HG03520 (cell line): Measurements from ENCODE around the gene NUMB.

ENCODE experiments used
- ATAC-seq: cut with Tn5 transposase; IDR thresholded peaks from one replicate; pipeline ENCODE4 v1.9.1; 2021; ENCODE audit warnings: mild to moderate bottlenecking, moderate library complexity; ENCODE audit not compliant: unreplicated experiment

The NUMB gene

GRCh38 chr14:73465823-73466532, 7.6 kb upstream of the NUMB start:
- no peak for ATAC-seq

- ATAC-seq, result no peak
These were observed 5.1 kb upstream of the NUMB start for GRCh38 chr14:73463411-73463810.

GRCh38 chr14:73462815-73463214, 4.5 kb upstream of the NUMB start:
- ATAC-seq, result no peak

- no peak for ATAC-seq
These were observed 3.8 kb upstream of the NUMB start for GRCh38 chr14:73462048-73462715.

GRCh38 chr14:73461478-73462047, 3.2 kb upstream of the NUMB start:
- ATAC-seq, result no peak

GRCh38 chr14:73460691-73461127, 2.4 kb upstream of the NUMB start:
- no peak for ATAC-seq

- ATAC-seq, result no peak
These were observed 1.6 kb upstream of the NUMB start for GRCh38 chr14:73459959-73460358.

- ATAC-seq, result no peak
These were observed 493 bp downstream of the NUMB start for GRCh38 chr14:73457924-73458182.

GRCh38 chr14:73457041-73457923, 1.1 kb downstream of the NUMB start:
- ATAC-seq, result no peak

GRCh38 chr14:73455294-73455693, 3.1 kb downstream of the NUMB start:
- no peak for ATAC-seq

GRCh38 chr14:73452341-73453186, 5.8 kb downstream of the NUMB start:
- ATAC-seq, result no peak

GRCh38 chr14:73443758-73444157, 14.6 kb downstream of the NUMB start:
- ATAC-seq, result no peak

- ATAC-seq, result no peak
These were observed 17.1 kb downstream of the NUMB start for GRCh38 chr14:73441286-73441685.

- no peak for ATAC-seq
These were observed 19.4 kb downstream of the NUMB start for GRCh38 chr14:73438993-73439392.

GRCh38 chr14:73437206-73437605, 21.1 kb downstream of the NUMB start:
- ATAC-seq, result no peak

GRCh38 chr14:73432124-73432523, 26.2 kb downstream of the NUMB start:
- ATAC-seq, result no peak

GRCh38 chr14:73428353-73428824, 30.0 kb downstream of the NUMB start:
- no peak for ATAC-seq

- no peak for ATAC-seq
These were observed 30.7 kb downstream of the NUMB start for GRCh38 chr14:73427516-73428264.

GRCh38 chr14:73426877-73427276, 31.5 kb downstream of the NUMB start:
- ATAC-seq, result no peak

GRCh38 chr14:73424453-73424852, 33.9 kb downstream of the NUMB start:
- ATAC-seq, result no peak
